Adrenal gland (tissue), 5 donors: ENCODE data around the gene PARD3B.

ENCODE experiments used
- CTCF ChIP-seq, 6 experiments: fragments of 450-650 bp in 4 of 6; fragments of 200-600 bp in 2 of 6; sonication (generic) in 1 of 6; IDR thresholded peaks; 1 replicate in 5 of 6; 2 replicates in 1 of 6; pipeline versions ENCODE4 v1.5.1 to v1.8.0; 2016 to 2021; ENCODE audit warnings: antibody characterized with exemption in 6 of 6, mild to moderate bottlenecking in 2 of 6, moderate library complexity in 1 of 6
- POLR2A ChIP-seq, 2 donors: fragments of 450-650 bp; IDR thresholded peaks; one replicate each; pipeline ENCODE4 v1.6.1; 2017; ENCODE audit warnings: antibody characterized with exemption in 2 of 2, mild to moderate bottlenecking in 2 of 2, moderate library complexity in 1 of 2
- donor health status: DM: no; HTN: no; CAD: no.

DNA sequence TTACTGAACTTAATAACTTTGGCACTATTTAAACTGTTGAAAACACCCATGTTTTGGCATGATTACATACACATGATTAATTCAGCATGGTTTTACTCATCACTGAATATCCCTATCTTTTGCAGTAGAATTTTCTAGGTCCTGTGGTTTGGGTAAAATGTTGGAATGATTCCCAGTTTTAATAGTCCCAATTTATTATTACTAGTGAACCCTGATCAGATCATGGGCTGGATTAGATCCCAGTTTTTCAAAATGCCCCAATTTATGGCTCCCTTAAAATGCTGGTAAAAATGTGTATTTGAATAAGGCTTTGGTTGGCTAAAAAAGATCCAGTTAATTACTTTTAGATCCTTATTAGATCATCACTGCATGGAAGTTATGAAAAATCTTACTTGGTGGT is 863.4 kb downstream of the PARD3B start:
- no peak for TF ChIP-seq CTCF (IDR thresholded peaks at IDR 0.05)
- no peak for TF ChIP-seq POLR2A (IDR thresholded peaks at IDR 0.05)
